SU-DHL-6 (cell line): Measurements from ENCODE around the gene LPCAT1.

ENCODE experiments used
- H2AFZ ChIP-seq: fragments of 200-600 bp; sonication (generic); 2 replicates; pipeline ENCODE4 v1.6.1; 2014; ENCODE audit warnings: low read depth, mild to moderate bottlenecking, moderate library complexity, mixed read lengths, antibody characterized with exemption, low read length; ENCODE audit not compliant: severe bottlenecking
- H3F3A ChIP-seq: fragments of 200-600 bp; shearing (Covaris generic); 2 replicates; pipeline ENCODE4 v1.6.0; 2016; ENCODE audit warnings: antibody characterized with exemption, mild to moderate bottlenecking; ENCODE audit not compliant: insufficient read depth
- H3K27ac ChIP-seq: fragments of 200-600 bp; sonication (generic); 2 replicates; pipeline ENCODE4 v1.5.1; 2016; ENCODE audit warnings: low read depth, mild to moderate bottlenecking, low read length, moderate library complexity, mixed read lengths
- H3K27me3 ChIP-seq: fragments of 200-600 bp; sonication (generic), shearing (Covaris generic); 2 replicates; pipeline ENCODE4 v1.6.0; 2014; ENCODE audit warnings: mild to moderate bottlenecking, low read length
- H3K36me3 ChIP-seq: fragments of 200-600 bp; sonication (generic); 2 replicates; pipeline ENCODE4 v1.6.1; 2014; ENCODE audit warnings: mild to moderate bottlenecking, low read length, mixed read lengths
- H3K4me2 ChIP-seq: fragments of 300-600, 200-600 bp; shearing (Covaris generic), sonication (generic); 2 replicates; pipeline ENCODE4 v1.6.0; 2014; ENCODE audit warnings: low read length, low read depth, mild to moderate bottlenecking; ENCODE audit not compliant: poor library complexity, severe bottlenecking
- H3K4me3 ChIP-seq: fragments of 200-600 bp; sonication (generic); 2 replicates; pipeline ENCODE4 v1.5.1; 2014; ENCODE audit warnings: antibody characterized with exemption, low read length, mild to moderate bottlenecking, mixed read lengths; ENCODE audit not compliant: insufficient read depth, poor library complexity, severe bottlenecking
- H3K79me2 ChIP-seq: fragments of 200-600 bp; sonication (generic); 2 replicates; pipeline ENCODE4 v1.6.1; 2014; ENCODE audit warnings: mild to moderate bottlenecking, low read length, moderate library complexity; ENCODE audit not compliant: insufficient read depth
- H3K9ac ChIP-seq: fragments of 200-600 bp; sonication (generic); 2 replicates; pipeline ENCODE4 v1.7.0; 2014; ENCODE audit warnings: mild to moderate bottlenecking, low read length
- H3K9me2 ChIP-seq: fragments of 200-600 bp; sonication (generic); replicated peaks from 2 replicates; pipeline ENCODE4 v1.6.1; 2014; ENCODE audit warnings: low read length; ENCODE audit not compliant: insufficient read depth
- H3K9me3 ChIP-seq: fragments of 200-600 bp; sonication (generic); 2 replicates; pipeline ENCODE4 v1.6.1; 2014; ENCODE audit warnings: low read length, mixed read lengths; ENCODE audit not compliant: insufficient read depth
- H4K20me1 ChIP-seq: fragments of 200-600 bp; sonication (generic); 2 replicates; pipeline ENCODE4 v1.6.1; 2014; ENCODE audit warnings: low read depth, mild to moderate bottlenecking, antibody characterized with exemption, low read length, moderate library complexity, mixed read lengths
- CTCF ChIP-seq: fragments of 200-600 bp; sonication (generic); IDR thresholded peaks from one replicate; pipeline ENCODE4 v1.5.1; 2017; ENCODE audit warnings: antibody characterized with exemption, mild to moderate bottlenecking, low read length, moderate library complexity; ENCODE audit not compliant: insufficient read depth, poor library complexity, severe bottlenecking
- EZH2phosphoT487 ChIP-seq: fragments of 200-600 bp; sonication (generic), shearing (Covaris generic); conservative IDR thresholded peaks from 2 replicates; pipeline ENCODE4 v1.6.1; 2018; ENCODE audit warnings: mild to moderate bottlenecking, antibody characterized with exemption, low read length, moderate library complexity, mixed read lengths

The LPCAT1 gene

DNA sequence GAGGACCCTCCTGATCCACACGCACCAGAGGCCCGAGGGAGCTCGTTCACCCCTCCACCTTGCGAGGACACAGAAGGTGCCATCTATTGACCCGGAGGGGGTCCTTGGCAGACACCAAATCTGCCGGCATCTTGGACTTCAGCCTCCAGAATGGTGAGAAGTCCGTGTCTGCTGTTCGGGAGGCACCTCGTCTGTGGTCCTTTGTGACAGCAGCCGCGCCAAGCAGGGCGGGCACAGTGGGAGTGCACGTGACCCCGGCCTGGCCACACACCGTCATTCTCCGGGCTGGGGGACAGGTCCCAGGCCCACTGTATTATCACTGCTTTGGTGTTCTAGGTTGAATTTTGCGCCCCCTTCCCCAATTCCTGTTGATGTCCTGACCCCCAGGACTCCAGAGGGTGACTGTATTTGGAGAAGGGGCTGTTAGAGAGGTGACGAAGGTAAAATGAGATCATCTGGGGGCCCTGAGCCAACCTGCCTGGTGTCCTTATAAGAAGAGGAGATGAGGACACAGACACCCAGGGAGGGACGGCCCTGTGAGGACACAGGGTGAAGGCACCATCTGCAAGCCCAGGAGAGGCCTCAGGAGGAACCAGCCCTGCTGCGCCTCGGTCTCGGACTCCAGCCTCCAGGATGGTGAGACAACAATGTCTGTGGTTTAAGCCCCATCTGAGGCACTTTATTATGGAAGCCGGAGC is 15.7 kb downstream of the LPCAT1 start:
- no peak overlapping the region for H2AFZ ChIP-seq
- H3K27me3 ChIP-seq = no peaks in the 10 kb centered on the region
- H3K27ac ChIP-seq = no peak overlapping the region
- H3K79me2 ChIP-seq = peaks cover 66% of the 10 kb centered on the region
- TF ChIP-seq CTCF = no peak
- TF ChIP-seq EZH2phosphoT487 = no peak
- no peak overlapping the region for H3K4me3 ChIP-seq
- no peaks in the 10 kb centered on the region for H3K9me2 ChIP-seq
- no peak overlapping the region for H3K4me2 ChIP-seq
- no peaks in the 10 kb centered on the region for H3K36me3 ChIP-seq
- peaks cover 15% of the 10 kb centered on the region for H3F3A ChIP-seq
- no peak overlapping the region for H3K9ac ChIP-seq
- no peaks in the 10 kb centered on the region for H3K9me3 ChIP-seq
- no peaks in the 10 kb centered on the region for H4K20me1 ChIP-seq

DNA sequence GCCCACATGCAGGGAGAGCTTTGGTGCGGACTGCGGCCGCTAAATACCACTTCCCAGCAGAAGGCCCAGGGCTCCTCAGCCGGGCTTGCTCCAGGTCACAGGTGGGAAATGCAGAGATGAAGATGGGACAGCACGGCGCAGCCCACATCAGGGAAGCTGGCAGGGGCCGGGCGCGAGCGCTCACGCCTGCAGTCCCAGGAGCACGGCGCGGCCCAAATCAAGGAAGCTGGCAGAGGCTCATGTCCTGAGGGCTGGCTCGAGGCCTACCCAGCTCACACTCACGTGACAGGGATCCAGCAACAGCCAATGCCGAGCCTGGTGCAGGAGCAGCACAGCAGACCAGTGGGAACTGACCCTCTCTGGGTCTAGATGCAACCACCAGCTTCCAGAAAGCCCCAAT is 16.3 kb downstream of the LPCAT1 start:
- Histone ChIP-seq H2AFZ (no peak overlapping the region), H3K36me3 (no peaks in the 10 kb centered on the region), H3K79me2 (peaks cover 66% of the 10 kb centered on the region; the same call in 1 of the 2 replicates), H3K9ac (no peak overlapping the region), H3K4me2 (no peak overlapping the region), H3K9me3 (no peaks in the 10 kb centered on the region), H3K27me3 (no peaks in the 10 kb centered on the region), H3K9me2 (no peaks in the 10 kb centered on the region), H3K4me3 (no peak overlapping the region), H3K27ac (no peak overlapping the region), H3F3A (peaks cover 20% of the 10 kb centered on the region), H4K20me1 (no peaks in the 10 kb centered on the region)
- TF ChIP-seq CTCF (no peak), EZH2phosphoT487 (no peak)

DNA sequence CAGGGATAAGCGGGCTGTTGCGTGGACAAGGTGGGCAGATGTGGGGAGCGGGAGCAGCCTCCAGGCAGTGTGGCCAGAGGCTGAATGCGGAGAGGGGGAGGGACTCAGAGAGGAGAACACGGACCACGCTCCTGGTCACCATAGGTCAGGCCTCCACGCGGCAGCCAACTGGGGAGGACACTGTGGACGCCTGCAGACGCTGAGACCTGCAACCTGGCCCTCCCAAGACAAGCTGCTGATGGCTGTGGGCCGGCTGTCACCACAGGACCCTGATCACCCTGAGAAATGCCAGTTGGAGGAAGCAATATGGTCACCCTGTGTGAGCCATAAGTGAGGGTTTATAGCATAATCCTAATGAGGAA is 16.8 kb downstream of the LPCAT1 start:
- H2AFZ ChIP-seq = no peak overlapping the region
- peaks cover 66% of the 10 kb centered on the region; the same call in 1 of the 2 replicates for H3K79me2 ChIP-seq
- H3K9me3 ChIP-seq = no peaks in the 10 kb centered on the region
- H3K9ac ChIP-seq = no peak overlapping the region
- H3K4me2 ChIP-seq = no peak overlapping the region
- peaks cover 20% of the 10 kb centered on the region for H3F3A ChIP-seq
- H3K27ac ChIP-seq = no peak overlapping the region
- no peaks in the 10 kb centered on the region for H3K36me3 ChIP-seq
- no peak overlapping the region for H3K4me3 ChIP-seq
- no peaks in the 10 kb centered on the region for H3K9me2 ChIP-seq
- no peaks in the 10 kb centered on the region for H4K20me1 ChIP-seq
- no peak for TF ChIP-seq EZH2phosphoT487
- TF ChIP-seq CTCF = no peak
- H3K27me3 ChIP-seq = no peaks in the 10 kb centered on the region
